Natural killer cell (primary cell): ENCODE results near the gene MAP3K9. TPM values are rescaled to one million over a fixed set of nuclear protein-coding genes. Genes with fewer than 3 reads are reported as not detected.

Experiments
- ATAC-seq, 3 donors: fragments of 150-1000 bp in 2 of 3; fragments of 200-7000 bp in 1 of 3; cut with Tn5 transposase; 1 replicate in 1 of 3; 2 replicates in 2 of 3; pipeline ENCODE4 v1.10.0; 2021; ENCODE audit warnings: mild to moderate bottlenecking in 2 of 3, moderate library complexity in 2 of 3
- DNase-seq, 2 donors: peaks; one replicate each; pipeline versions ENCODE4 v3.0.0 to v3.0.0-alpha.2; 2013 to 2021; ENCODE audit warnings: mixed read lengths in 1 of 2
- H3K27ac ChIP-seq: one replicate; pipeline ENCODE4 v1.5.1; 2013; ENCODE audit warnings: mild to moderate bottlenecking, low read length
- H3K27me3 ChIP-seq: one replicate; pipeline ENCODE4 v1.6.1; 2013; ENCODE audit warnings: low read length; ENCODE audit not compliant: control insufficient read depth, insufficient read depth
- H3K36me3 ChIP-seq: one replicate; pipeline ENCODE4 v1.6.1; 2013; ENCODE audit warnings: low read length; ENCODE audit not compliant: control insufficient read depth, insufficient read depth
- H3K4me1 ChIP-seq: one replicate; pipeline ENCODE4 v1.6.1; 2013; ENCODE audit warnings: low read length; ENCODE audit not compliant: control insufficient read depth, insufficient read depth
- H3K4me3 ChIP-seq: one replicate; pipeline ENCODE4 v1.5.1; 2013; ENCODE audit warnings: low read length
- H3K9me3 ChIP-seq: one replicate; pipeline ENCODE4 v1.6.1; 2013; ENCODE audit warnings: low read length; ENCODE audit not compliant: control insufficient read depth, insufficient read depth
- H3K27ac Mint-ChIP-seq, 2 donors: one replicate each; pipeline ENCODE4 v1.8.0; 2022; ENCODE audit warnings: mild to moderate bottlenecking in 2 of 2, mixed read lengths in 2 of 2, moderate library complexity in 1 of 2
- H3K27me3 Mint-ChIP-seq, 2 donors: one replicate each; pipeline ENCODE4 v1.8.0; 2022; ENCODE audit warnings: low read depth in 2 of 2, mixed read lengths in 2 of 2
- H3K36me3 Mint-ChIP-seq: one replicate; pipeline ENCODE4 v1.8.0; 2022; ENCODE audit warnings: mixed read lengths
- H3K4me1 Mint-ChIP-seq, 2 donors: one replicate each; pipeline ENCODE4 v1.8.0; 2022; ENCODE audit warnings: mixed read lengths in 2 of 2
- H3K4me3 Mint-ChIP-seq: one replicate; pipeline ENCODE4 v1.8.0; 2022; ENCODE audit warnings: mild to moderate bottlenecking, moderate library complexity, mixed read lengths
- H3K9me3 Mint-ChIP-seq, 2 donors: one replicate each; pipeline ENCODE4 v1.8.0; 2022; ENCODE audit warnings: mixed read lengths in 2 of 2
- CTCF ChIP-seq: fragments of 200-600 bp; IDR thresholded peaks from one replicate; pipeline ENCODE4 v1.8.0; 2022; ENCODE audit warnings: antibody characterized with exemption
- WGBS: methylation state at CpG from one replicate; pipeline ENCODE4 v1.1.7; 2013; ENCODE audit warnings: missing lambda C conversion rate; ENCODE audit not compliant: insufficient coverage; 5-methylcytosine and 5-hydroxymethylcytosine counted together
- intact Hi-C: fragments of 100-400 bp; cut with micrococcal nuclease; formaldehyde crosslinking; loops from one replicate; pipeline ENCODE4 v1.14.2; 2022
- total RNA-seq, 4 donors: library from RNA; stranded (reverse); fragments of 120-200 nt in 1 of 4; gene quantifications; one replicate each; pipeline versions ENCODE4 v1.2.3 to v1.2.4, GENCODE V29; 2013 to 2022

The MAP3K9 gene
- total RNA-seq, 3 donors from 2014 or later (not counting 1 experiment from before 2014, with no cell fraction given), result 3.6 to 7.9 (median 3.8) TPM

- H3K9me3 Mint-ChIP-seq, result no peaks in the 10 kb centered on the region
- no peak overlapping the region for H3K4me3 ChIP-seq
- no peak overlapping the region for H3K27ac Mint-ChIP-seq
- no peaks in the 10 kb centered on the region for H3K4me1 ChIP-seq
- H3K4me3 Mint-ChIP-seq, result no peak overlapping the region
- DNase-seq, result no peak
- H3K9me3 ChIP-seq, result no peaks in the 10 kb centered on the region
- no peaks in the 10 kb centered on the region for H3K36me3 ChIP-seq
- H3K4me1 Mint-ChIP-seq, result no peaks in the 10 kb centered on the region
- TF ChIP-seq CTCF, result no peak
- no peak for ATAC-seq
- WGBS, result 92% methylated on average over 2 of the region's 2 CpGs
- intact Hi-C loops, result no loop called here
- no peaks in the 10 kb centered on the region for H3K27me3 ChIP-seq
- no peak overlapping the region for H3K27ac ChIP-seq
- H3K36me3 Mint-ChIP-seq, result no peaks in the 10 kb centered on the region
- peaks cover 0 to 7% of the 10 kb centered on the region in 2 donors for H3K27me3 Mint-ChIP-seq
Measured at GRCh38 chr14:70721542-70721941, 87.8 kb downstream of the MAP3K9 start.

GRCh38 chr14:70718383-70719118, 90.8 kb downstream of the MAP3K9 start:
- Histone ChIP-seq H3K4me3 (no peak overlapping the region), H3K27ac (no peak overlapping the region), H3K9me3 (no peaks in the 10 kb centered on the region), H3K27me3 (no peaks in the 10 kb centered on the region), H3K36me3 (no peaks in the 10 kb centered on the region), H3K4me1 (peaks cover 3% of the 10 kb centered on the region)
- no peak for TF ChIP-seq CTCF
- no peaks in the 10 kb centered on the region for H3K9me3 Mint-ChIP-seq
- no peak for DNase-seq
- no peak overlapping the region for H3K4me3 Mint-ChIP-seq
- no peaks in the 10 kb centered on the region for H3K36me3 Mint-ChIP-seq
- no peak overlapping the region for H3K27ac Mint-ChIP-seq
- H3K27me3 Mint-ChIP-seq, result peaks cover 3 to 17% of the 10 kb centered on the region in 2 donors
- no peak for ATAC-seq
- intact Hi-C loops, result no loop called here
- 93% methylated on average over 8 of the region's 8 CpGs for WGBS
- peaks cover 0 to 5% of the 10 kb centered on the region in 2 donors for H3K4me1 Mint-ChIP-seq

GRCh38 chr14:70716958-70717357, 92.4 kb downstream of the MAP3K9 start:
- no peaks in the 10 kb centered on the region for H3K9me3 ChIP-seq
- TF ChIP-seq CTCF, result no peak
- H3K27ac ChIP-seq, result no peak overlapping the region
- H3K27me3 ChIP-seq, result no peaks in the 10 kb centered on the region
- H3K4me3 Mint-ChIP-seq, result no peak overlapping the region
- WGBS, result no CpG with 5 or more reads among the region's 1 CpG
- no peaks in the 10 kb centered on the region for H3K36me3 Mint-ChIP-seq
- peaks cover 3% of the 10 kb centered on the region for H3K4me1 ChIP-seq
- peaks cover 0 to 5% of the 10 kb centered on the region in 2 donors for H3K4me1 Mint-ChIP-seq
- ATAC-seq, result no peak
- no peak for DNase-seq
- H3K36me3 ChIP-seq, result no peaks in the 10 kb centered on the region
- peaks cover 3 to 17% of the 10 kb centered on the region in 2 donors for H3K27me3 Mint-ChIP-seq
- H3K4me3 ChIP-seq, result no peak overlapping the region
- no peaks in the 10 kb centered on the region for H3K9me3 Mint-ChIP-seq
- intact Hi-C loops, result no loop called here
- no peak overlapping the region for H3K27ac Mint-ChIP-seq

- H3K36me3 Mint-ChIP-seq, result no peaks in the 10 kb centered on the region
Measured at GRCh38 chr14:70716483-70716882, 92.8 kb downstream of the MAP3K9 start.

More at GRCh38 chr14:70716483-70716882, 92.8 kb downstream of the MAP3K9 start:
- no peak for TF ChIP-seq CTCF
- H3K27ac Mint-ChIP-seq, result no peak overlapping the region
- no peak overlapping the region for H3K4me3 Mint-ChIP-seq
- peaks cover 3% of the 10 kb centered on the region for H3K4me1 ChIP-seq
- no peaks in the 10 kb centered on the region for H3K36me3 ChIP-seq
- H3K27me3 ChIP-seq, result no peaks in the 10 kb centered on the region
- no peak overlapping the region for H3K27ac ChIP-seq
- peaks cover 0 to 5% of the 10 kb centered on the region in 2 donors for H3K4me1 Mint-ChIP-seq
- no peak for ATAC-seq
- WGBS, result 89% methylated on average over 3 of the region's 5 CpGs
- peaks cover 3 to 17% of the 10 kb centered on the region in 2 donors for H3K27me3 Mint-ChIP-seq
- intact Hi-C loops, result no loop called here
- DNase-seq, result no peak
- no peaks in the 10 kb centered on the region for H3K9me3 Mint-ChIP-seq
- no peaks in the 10 kb centered on the region for H3K9me3 ChIP-seq
- H3K4me3 ChIP-seq, result no peak overlapping the region
